ENCODE data around the gene HSP90B1.

- TF ChIP-seq ATF2 (CRISPR knock-in tag; IDR thresholded peaks at IDR 0.05), result no peak
- no peak for TF ChIP-seq POLR2A (IDR thresholded peaks at IDR 0.05; ENCODE audit: insufficient read depth in 1 of 2, low read depth in 2 of 2, low read length in 2 of 2)
- no peak for TF ChIP-seq ZNF33A (CRISPR knock-in tag; IDR thresholded peaks at IDR 0.05; ENCODE audit: borderline replicate concordance)
- TF ChIP-seq ARNT (IDR thresholded peaks at IDR 0.05), result no peak
- no peak for TF ChIP-seq CTCF (CRISPR knock-in tag; IDR thresholded peaks at IDR 0.05)
- no peak for TF ChIP-seq ZNF138 (CRISPR knock-in tag; IDR thresholded peaks at IDR 0.05; ENCODE audit: low read depth)
- no peak for TF ChIP-seq TCF12 (IDR thresholded peaks at IDR 0.05)
- no peak for TF ChIP-seq TCF12 (CRISPR knock-in tag; IDR thresholded peaks at IDR 0.05)
- TF ChIP-seq REST (IDR thresholded peaks at IDR 0.05; ENCODE audit: borderline replicate concordance in 1 of 2, low read depth in 1 of 2, low read length in 2 of 2), result no peak
- TF ChIP-seq ZNF672 (CRISPR knock-in tag; IDR thresholded peaks at IDR 0.05), result no peak
- no peak for TF ChIP-seq YY1 (IDR thresholded peaks at IDR 0.05; ENCODE audit: insufficient read depth, insufficient replicate concordance, low read depth, low read length)
- TF ChIP-seq ZNF510 (CRISPR knock-in tag; IDR thresholded peaks at IDR 0.05; ENCODE audit: low read depth), result no peak
- TF ChIP-seq ZNF275 (CRISPR knock-in tag; IDR thresholded peaks at IDR 0.05; ENCODE audit: borderline replicate concordance), result no peak
- no peak for TF ChIP-seq ZBTB37 (CRISPR knock-in tag; IDR thresholded peaks at IDR 0.05)
- no peak for TF ChIP-seq CBFB (CRISPR knock-in tag; IDR thresholded peaks at IDR 0.05)
These were observed 17.1 kb upstream of the HSP90B1 start for GRCh38 chr12:103913100-103913499.
